ENCODE measurements around the gene EPB41L4A. TPM values are rescaled to one million over a fixed set of nuclear protein-coding genes. Genes with fewer than 3 reads are reported as not detected.

Gene EPB41L4A
- total and polyA plus RNA-seq, 2 experiments from 2014 or later: 10.5 to 14.4 TPM

- H3K4me3 ChIP-seq: no peak overlapping the region
- H3K9me3 ChIP-seq (ENCODE audit: low read depth): no peaks in the 10 kb centered on the region
- TF ChIP-seq, protein P1, sequence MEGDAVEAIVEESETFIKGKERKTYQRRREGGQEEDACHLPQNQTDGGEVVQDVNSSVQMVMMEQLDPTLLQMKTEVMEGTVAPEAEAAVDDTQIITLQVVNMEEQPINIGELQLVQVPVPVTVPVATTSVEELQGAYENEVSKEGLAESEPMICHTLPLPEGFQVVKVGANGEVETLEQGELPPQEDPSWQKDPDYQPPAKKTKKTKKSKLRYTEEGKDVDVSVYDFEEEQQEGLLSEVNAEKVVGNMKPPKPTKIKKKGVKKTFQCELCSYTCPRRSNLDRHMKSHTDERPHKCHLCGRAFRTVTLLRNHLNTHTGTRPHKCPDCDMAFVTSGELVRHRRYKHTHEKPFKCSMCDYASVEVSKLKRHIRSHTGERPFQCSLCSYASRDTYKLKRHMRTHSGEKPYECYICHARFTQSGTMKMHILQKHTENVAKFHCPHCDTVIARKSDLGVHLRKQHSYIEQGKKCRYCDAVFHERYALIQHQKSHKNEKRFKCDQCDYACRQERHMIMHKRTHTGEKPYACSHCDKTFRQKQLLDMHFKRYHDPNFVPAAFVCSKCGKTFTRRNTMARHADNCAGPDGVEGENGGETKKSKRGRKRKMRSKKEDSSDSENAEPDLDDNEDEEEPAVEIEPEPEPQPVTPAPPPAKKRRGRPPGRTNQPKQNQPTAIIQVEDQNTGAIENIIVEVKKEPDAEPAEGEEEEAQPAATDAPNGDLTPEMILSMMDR (IDR thresholded peaks at IDR 0.05; ENCODE audit: low read depth, low read length): no peak
- H3K27ac ChIP-seq: no peak overlapping the region
- no peaks in the 10 kb centered on the region for H3K36me3 ChIP-seq
- no peaks in the 10 kb centered on the region for H3K4me1 ChIP-seq (ENCODE audit: low read depth)
- H3K27me3 ChIP-seq: no peaks in the 10 kb centered on the region
- no peak for DNase-seq (ENCODE audit: low read depth in 1 of 2, low spot score in 1 of 2)
Observed at GRCh38 chr5:112306956-112307355, 112.1 kb downstream of the EPB41L4A start.

DNA sequence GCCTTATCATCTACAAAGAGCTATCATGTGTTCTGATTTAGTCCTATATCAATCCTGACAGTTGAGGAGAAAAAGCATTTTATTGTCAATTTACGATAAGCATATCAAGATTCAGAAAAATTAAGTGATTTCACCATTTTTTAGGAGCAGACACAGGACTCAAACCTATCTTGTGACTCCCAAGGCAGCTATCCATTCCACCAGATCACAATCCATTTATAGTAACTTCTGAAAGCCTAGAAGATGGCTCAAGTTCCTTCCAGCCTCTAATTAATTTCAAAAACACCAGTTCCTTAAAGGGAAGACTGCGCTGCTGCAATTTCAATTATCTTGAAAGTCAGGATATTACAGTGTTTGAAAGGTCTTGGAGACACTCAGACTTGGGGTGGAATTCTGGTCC lies 114.3 kb downstream of the EPB41L4A start:
- no peak for DNase-seq (ENCODE audit: low read depth in 1 of 2, low spot score in 1 of 2)
- Histone ChIP-seq H3K4me3 (no peak overlapping the region), H3K4me1 (ENCODE audit: low read depth) (no peaks in the 10 kb centered on the region), H3K9me3 (ENCODE audit: low read depth) (no peaks in the 10 kb centered on the region), H3K36me3 (no peaks in the 10 kb centered on the region), H3K27ac (no peak overlapping the region), H3K27me3 (no peaks in the 10 kb centered on the region)
- TF ChIP-seq, protein P1 (IDR thresholded peaks at IDR 0.05; ENCODE audit: low read depth, low read length): no peak

DNA sequence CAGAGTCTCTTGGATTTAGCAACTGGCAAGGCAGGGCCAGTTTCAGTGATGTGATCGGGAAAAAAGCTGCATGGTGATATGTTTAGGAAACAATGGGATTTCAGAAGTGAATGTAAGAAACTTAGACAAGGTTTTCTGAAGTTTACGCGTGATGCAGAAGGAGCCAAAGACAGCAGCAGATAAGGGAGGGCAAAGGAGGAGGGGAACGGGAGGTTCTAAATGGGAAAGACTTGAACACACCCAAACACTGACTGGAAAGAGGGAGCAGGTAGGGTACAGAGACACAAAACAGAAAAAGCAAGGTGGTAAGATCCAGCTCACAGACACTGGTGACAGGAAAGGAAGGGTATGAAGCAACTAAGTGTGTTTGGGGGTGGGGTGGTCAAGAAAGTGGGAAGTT lies 115.4 kb downstream of the EPB41L4A start:
- Histone ChIP-seq H3K9me3 (ENCODE audit: low read depth) (no peaks in the 10 kb centered on the region), H3K27me3 (no peaks in the 10 kb centered on the region), H3K36me3 (no peaks in the 10 kb centered on the region), H3K4me3 (no peak overlapping the region), H3K27ac (no peak overlapping the region), H3K4me1 (ENCODE audit: low read depth) (no peaks in the 10 kb centered on the region)
- no peak for DNase-seq (ENCODE audit: low read depth in 1 of 2, low spot score in 1 of 2)
- TF ChIP-seq, protein P1 (IDR thresholded peaks at IDR 0.05; ENCODE audit: low read depth, low read length): no peak

GRCh38 chr5:112294126-112294525 lies 125.0 kb downstream of the EPB41L4A start:
- Histone ChIP-seq H3K27ac (no peak overlapping the region), H3K9me3 (ENCODE audit: low read depth) (no peaks in the 10 kb centered on the region), H3K27me3 (no peaks in the 10 kb centered on the region), H3K36me3 (no peaks in the 10 kb centered on the region), H3K4me3 (no peak overlapping the region), H3K4me1 (ENCODE audit: low read depth) (no peaks in the 10 kb centered on the region)
- TF ChIP-seq, protein P1 (IDR thresholded peaks at IDR 0.05; ENCODE audit: low read depth, low read length): no peak
- DNase-seq (ENCODE audit: low read depth in 1 of 2, low spot score in 1 of 2): no peak

DNA sequence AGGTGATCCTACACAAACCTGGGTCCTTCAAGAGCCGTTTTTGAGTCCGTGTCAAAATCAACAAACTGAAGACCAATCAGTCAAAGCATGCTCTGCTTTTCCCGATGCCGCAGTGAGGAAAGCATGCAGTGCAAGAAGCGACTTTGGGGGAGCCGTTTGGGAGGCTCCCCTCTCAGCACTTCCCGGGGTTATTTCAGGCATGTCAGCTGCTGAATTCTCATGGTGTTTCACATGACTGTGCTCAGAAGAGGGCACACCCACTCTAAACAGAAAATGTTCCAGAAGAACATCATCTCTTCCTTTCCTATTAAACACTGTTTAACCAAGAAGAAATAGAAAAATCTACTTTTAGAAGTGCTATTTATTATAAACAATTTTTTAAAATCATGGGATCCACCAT lies 125.5 kb downstream of the EPB41L4A start:
- no peak overlapping the region for H3K4me3 ChIP-seq
- H3K27ac ChIP-seq: no peak overlapping the region
- H3K4me1 ChIP-seq (ENCODE audit: low read depth): no peaks in the 10 kb centered on the region
- TF ChIP-seq, protein P1 (IDR thresholded peaks at IDR 0.05; ENCODE audit: low read depth, low read length): no peak
- H3K36me3 ChIP-seq: no peaks in the 10 kb centered on the region
- no peaks in the 10 kb centered on the region for H3K9me3 ChIP-seq (ENCODE audit: low read depth)
- H3K27me3 ChIP-seq: no peaks in the 10 kb centered on the region
- no peak for DNase-seq (ENCODE audit: low read depth in 1 of 2, low spot score in 1 of 2)

DNA sequence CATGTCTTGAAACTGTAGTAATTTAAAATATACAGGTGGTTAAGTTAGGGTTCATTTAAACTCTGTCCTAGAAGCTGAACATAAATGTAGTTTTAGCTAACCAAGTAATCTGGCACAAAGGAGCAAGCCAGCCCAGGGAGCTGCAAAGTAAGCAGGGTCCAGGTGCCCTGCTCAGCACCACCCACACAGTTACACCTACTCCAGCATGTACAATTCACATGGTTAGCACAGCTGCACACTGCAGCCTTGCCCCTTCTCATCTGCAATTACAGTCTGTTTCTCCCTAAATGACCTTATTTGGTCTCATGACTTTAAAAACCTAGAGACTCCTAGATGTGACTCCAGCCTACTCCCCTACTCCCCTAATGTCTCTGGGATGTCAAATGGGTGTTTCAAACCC lies 128.4 kb downstream of the EPB41L4A start:
- Histone ChIP-seq H3K4me3 (no peak overlapping the region), H3K27me3 (no peaks in the 10 kb centered on the region), H3K27ac (no peak overlapping the region), H3K9me3 (ENCODE audit: low read depth) (no peaks in the 10 kb centered on the region), H3K4me1 (ENCODE audit: low read depth) (no peaks in the 10 kb centered on the region), H3K36me3 (no peaks in the 10 kb centered on the region)
- no peak for DNase-seq (ENCODE audit: low read depth in 1 of 2, low spot score in 1 of 2)
- TF ChIP-seq, protein P1 (IDR thresholded peaks at IDR 0.05; ENCODE audit: low read depth, low read length): no peak

All from cardiac muscle cell (in vitro differentiated cells and primary cell).